GM12873 (cell line): Measurements from ENCODE around the gene SPTAN1.

Experiments
- TF ChIP-seq, protein P1 (sequence below): IDR thresholded peaks from 2 replicates; pipeline ENCODE4 v1.5.1; 2012; ENCODE audit warnings: low read depth, mild to moderate bottlenecking, moderate library complexity, low read length, control low read depth; ENCODE audit not compliant: insufficient read depth; ENCODE audit errors: missing control alignments

SPTAN1 gene

DNA sequence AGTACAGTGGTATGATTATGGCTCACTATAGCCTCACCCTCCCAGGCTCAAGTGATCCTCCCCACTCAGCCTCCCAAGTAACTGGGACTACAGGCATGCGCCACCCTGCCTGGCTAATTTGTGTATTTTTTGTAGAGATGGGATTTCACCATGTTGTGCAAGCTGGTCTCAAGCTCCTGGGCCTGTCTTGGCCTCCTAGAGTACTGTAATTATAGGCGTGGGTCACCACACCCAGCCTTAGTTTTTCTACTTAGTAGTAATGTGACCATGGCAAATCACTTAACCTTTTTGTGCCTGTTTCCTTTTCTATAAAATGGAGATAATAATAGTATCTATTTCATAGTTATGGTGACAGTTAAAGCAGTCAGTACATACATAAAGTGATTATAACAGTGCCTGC lies 25.7 kb upstream of the SPTAN1 start:
- TF ChIP-seq, protein P1, sequence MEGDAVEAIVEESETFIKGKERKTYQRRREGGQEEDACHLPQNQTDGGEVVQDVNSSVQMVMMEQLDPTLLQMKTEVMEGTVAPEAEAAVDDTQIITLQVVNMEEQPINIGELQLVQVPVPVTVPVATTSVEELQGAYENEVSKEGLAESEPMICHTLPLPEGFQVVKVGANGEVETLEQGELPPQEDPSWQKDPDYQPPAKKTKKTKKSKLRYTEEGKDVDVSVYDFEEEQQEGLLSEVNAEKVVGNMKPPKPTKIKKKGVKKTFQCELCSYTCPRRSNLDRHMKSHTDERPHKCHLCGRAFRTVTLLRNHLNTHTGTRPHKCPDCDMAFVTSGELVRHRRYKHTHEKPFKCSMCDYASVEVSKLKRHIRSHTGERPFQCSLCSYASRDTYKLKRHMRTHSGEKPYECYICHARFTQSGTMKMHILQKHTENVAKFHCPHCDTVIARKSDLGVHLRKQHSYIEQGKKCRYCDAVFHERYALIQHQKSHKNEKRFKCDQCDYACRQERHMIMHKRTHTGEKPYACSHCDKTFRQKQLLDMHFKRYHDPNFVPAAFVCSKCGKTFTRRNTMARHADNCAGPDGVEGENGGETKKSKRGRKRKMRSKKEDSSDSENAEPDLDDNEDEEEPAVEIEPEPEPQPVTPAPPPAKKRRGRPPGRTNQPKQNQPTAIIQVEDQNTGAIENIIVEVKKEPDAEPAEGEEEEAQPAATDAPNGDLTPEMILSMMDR: no peak

DNA sequence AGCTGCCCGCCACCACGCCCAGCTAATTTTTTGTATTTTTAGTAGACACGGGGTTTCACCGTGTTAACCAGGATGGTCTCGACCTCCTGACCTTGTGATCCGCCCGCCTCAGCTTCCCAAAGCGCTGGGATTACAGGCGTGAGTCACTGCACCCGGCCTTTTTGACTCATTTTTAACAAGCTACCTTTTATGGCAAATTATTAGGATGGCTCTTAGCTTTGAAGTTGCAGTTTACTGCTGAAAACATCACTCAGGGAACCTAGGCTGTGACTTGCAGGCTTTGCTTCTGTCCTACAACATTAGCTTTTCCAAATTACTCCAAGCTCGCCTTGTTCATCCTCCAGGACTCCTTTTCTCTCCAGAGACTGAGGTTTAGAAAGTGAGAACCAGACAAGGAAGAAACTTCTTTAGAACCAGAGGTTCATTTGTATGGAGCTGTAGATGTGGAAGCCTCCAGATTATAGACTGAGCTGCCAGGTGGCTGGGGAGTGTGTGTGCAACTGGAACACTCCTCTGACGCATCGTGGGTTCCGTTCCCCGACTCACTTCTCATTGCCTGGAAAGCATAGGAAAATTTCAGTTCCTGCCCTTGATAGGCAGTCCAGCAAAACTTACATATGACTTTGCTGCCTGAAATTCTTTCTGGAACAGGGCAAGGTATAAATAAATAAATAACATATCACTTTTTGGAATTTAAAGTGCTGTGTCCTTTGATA lies 23.8 kb upstream of the SPTAN1 start:
- TF ChIP-seq, protein P1: no peak

DNA sequence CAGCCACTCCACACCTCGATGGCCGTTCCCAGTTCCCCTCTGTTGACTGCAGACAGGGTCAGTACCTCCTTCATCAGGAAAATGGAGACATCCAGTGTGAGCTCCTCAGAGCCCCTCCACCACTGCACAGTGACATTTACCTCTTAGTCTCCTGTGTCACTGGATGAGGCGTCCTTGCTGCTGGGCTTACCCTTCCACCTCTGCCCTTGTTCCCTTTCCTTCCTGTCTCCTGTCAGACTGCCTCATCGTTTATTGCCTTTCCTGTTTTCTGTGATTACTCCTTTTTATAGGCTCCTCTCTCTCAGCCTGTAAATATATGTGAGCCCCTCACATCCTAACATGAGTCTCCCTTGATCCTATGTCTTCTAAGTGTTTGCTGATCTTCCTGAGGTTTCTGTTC lies 23.2 kb upstream of the SPTAN1 start:
- TF ChIP-seq, protein P1: no peak

DNA sequence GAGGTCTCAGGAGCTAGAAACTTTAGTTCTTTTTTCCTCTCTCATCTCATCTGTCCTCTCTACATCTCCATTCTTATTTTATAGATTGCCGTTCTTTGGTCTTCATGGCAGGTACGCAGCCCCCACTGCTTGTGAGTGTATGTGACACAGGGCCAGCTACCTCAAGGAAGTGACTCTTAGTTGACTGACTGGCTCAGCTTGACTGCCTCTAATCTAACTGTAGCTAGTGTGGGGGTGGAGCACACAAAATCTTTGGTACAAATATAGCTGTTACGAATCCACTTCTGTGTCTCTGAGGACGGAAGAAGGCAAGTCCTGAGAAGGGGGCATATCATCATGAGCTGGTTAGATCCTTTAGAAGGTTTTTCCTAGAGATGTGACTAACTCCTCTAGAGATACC lies 19.8 kb upstream of the SPTAN1 start:
- TF ChIP-seq, protein P1: no peak

DNA sequence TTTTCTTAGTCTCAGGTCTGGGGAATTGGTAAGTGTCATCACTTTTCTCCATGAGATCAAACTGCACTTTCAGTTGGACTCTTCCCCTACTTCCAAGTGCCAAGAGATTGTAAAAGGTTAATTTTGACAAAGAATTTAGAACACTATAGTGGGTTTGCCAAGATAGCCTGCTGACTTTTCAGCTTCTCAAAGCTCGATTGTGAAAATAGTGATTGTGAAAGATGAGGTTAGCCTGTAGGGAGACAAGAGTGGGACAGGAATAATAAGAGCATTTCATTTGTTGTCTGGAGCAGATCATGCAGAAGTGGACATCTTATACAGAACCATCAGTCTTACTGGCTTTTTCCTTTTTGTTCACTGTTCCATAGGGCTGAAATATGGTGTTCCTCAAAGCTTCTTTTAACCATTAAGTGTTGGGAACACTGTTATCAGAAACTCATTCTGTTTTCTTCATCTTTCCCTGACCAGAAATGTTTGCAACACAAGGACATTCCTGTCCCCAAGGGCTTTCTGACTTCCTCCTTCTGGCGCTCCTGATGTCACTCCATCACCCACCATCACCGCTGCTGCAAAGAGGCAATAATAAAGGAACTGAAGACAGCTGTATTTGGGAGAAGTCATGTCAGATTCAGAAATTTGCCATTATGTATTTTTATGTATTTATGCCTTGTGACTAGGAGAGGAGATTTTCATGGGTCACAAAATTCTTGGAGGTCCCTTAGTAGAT lies 11.6 kb upstream of the SPTAN1 start:
- TF ChIP-seq, protein P1: no peak

DNA sequence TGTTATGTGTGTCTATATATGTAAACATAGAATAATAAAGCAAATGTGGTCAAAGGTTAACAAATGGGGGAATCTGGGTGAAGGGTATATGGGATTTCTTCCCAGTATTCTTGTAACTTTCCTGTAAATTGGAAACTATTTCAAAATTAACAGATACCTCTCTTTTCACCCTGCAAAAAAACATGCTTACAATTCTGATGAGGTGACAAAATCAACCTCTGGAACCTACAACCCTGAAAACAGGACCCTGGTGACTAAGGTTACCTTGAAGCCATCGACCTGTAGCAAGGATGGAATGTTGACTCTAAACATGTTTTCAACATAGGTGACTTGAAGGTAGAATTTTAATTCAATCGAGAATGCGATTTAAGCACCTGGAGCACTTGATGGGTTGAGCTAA lies 5.9 kb upstream of the SPTAN1 start:
- TF ChIP-seq, protein P1: no peak

DNA sequence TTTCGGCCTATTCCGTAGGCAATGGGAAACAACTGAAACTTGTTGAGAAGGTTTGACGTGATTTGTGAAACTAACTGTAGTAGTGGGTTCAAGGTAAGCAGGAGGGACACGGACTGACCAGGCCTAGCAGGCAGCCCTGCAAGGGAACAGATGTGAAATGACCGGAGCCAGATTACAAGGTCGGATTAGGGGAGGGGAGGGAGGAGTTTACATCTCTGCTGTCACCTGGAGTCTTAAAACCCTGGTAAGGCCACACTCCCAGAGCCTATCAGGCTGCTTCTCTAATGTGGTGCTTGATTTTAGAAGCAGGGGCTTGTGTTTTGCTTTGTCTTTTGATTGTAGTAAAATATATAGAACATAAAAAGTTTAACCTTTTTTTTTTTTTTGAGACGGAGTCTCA lies 3.5 kb upstream of the SPTAN1 start:
- TF ChIP-seq, protein P1: no peak
